ENCODE results near the gene PTPRK. TPM values are rescaled to one million over a fixed set of nuclear protein-coding genes. Genes with fewer than 3 reads are reported as not detected.

The PTPRK gene
- total and polyA plus RNA-seq, 2 of the 8 experiments (the other 6 are each of a cell fraction or from before 2014, with no cell fraction given), result 11.4 to 47.3 TPM

GRCh38 chr6:128358244-128358776, 162.1 kb downstream of the PTPRK start:
- no peak overlapping the region for H4K8ac ChIP-seq (ENCODE audit: extremely low read depth, insufficient read depth, low read length)
- no peak overlapping the region for H2AK5ac ChIP-seq (ENCODE audit: low read depth, low read length)
- H4K5ac ChIP-seq (ENCODE audit: insufficient read length, low read depth, low read length), result no peak overlapping the region
- H2BK12ac ChIP-seq (ENCODE audit: low read depth, low read length), result no peak overlapping the region
- no peak overlapping the region for H3K4me2 ChIP-seq (ENCODE audit: insufficient read depth in 1 of 2, low read depth in 2 of 2, low read length in 2 of 2)
- no peaks in the 10 kb centered on the region for H3K36me3 ChIP-seq (ENCODE audit: control insufficient read depth in 2 of 4, insufficient read depth in 4 of 4, low read length in 3 of 4)
- no peak overlapping the region for H3K14ac ChIP-seq (ENCODE audit: insufficient read length)
- ChIA-PET CTCF (ENCODE audit: partially characterized antibody) (no interaction called here), POLR2A (ENCODE audit: partially characterized antibody) (no interaction called here)
- 64% methylated on average over 3 of the region's 3 CpGs; no CpG with 5 or more reads in 1 of the 2 experiments for WGBS, 2 experiments (ENCODE audit: extremely low coverage in 1 of 2, insufficient coverage in 1 of 2, insufficient read length in 1 of 2, insufficient replicate concordance in 2 of 2, low coverage in 1 of 2, low lambda C conversion rate in 2 of 2, missing lambda C conversion rate in 1 of 2)
- no peak overlapping the region for H3K9ac ChIP-seq (replicated peaks in 1 of 4; ENCODE audit: extremely low read depth in 1 of 4, low read depth in 3 of 4, low read length in 3 of 4)
- H3K23me2 ChIP-seq (ENCODE audit: low read depth, low read length), result no peaks in the 10 kb centered on the region; the same call in 1 of the 2 replicates
- H3K79me2 ChIP-seq (ENCODE audit: control insufficient read depth in 1 of 2, insufficient read depth in 2 of 2, low read length in 2 of 2), result peaks cover 0 to 18% of the 10 kb centered on the region in 2 experiments; a peak in 2 of 4 replicates
- H2AFZ ChIP-seq (ENCODE audit: low read length), result no peak overlapping the region
- H4K20me1 ChIP-seq (replicated peaks in 1 of 2; ENCODE audit: control insufficient read depth in 1 of 2, insufficient read depth in 2 of 2, low read length in 2 of 2), result peaks cover 0 to 1% of the 10 kb centered on the region in 2 experiments
- H3K56ac ChIP-seq (replicated peaks; ENCODE audit: insufficient read length, low read depth, low read length), result no peak overlapping the region
- no peak overlapping the region for H3K27ac ChIP-seq (ENCODE audit: low read depth, low read length)
- H3K9me3 ChIP-seq (ENCODE audit: insufficient read depth in 2 of 2, low read depth in 1 of 2, low read length in 1 of 2), result no peaks in the 10 kb centered on the region
- DNase-seq (ENCODE audit: low read depth in 1 of 2, low spot score in 2 of 2) (no peak), FAIRE-seq (no peak)
- no peak overlapping the region for H3K4me3 ChIP-seq (ENCODE audit: extremely low read depth in 1 of 4, insufficient read depth in 2 of 4, low read depth in 3 of 4, low read length in 4 of 4)
- H2BK5ac ChIP-seq (ENCODE audit: low read depth, low read length), result no peak overlapping the region
- no peaks in the 10 kb centered on the region for H3K79me1 ChIP-seq (ENCODE audit: low read depth, low read length)
- H3K4me1 ChIP-seq (replicated peaks in 1 of 4; ENCODE audit: control insufficient read depth in 3 of 4, insufficient read depth in 4 of 4, low read length in 3 of 4), result no peaks in the 10 kb centered on the region
- no peak overlapping the region for H2BK20ac ChIP-seq (ENCODE audit: low read length)
- no peak overlapping the region for H3K23ac ChIP-seq (ENCODE audit: insufficient read length)
- no peak overlapping the region for H3K4ac ChIP-seq (replicated peaks; ENCODE audit: insufficient read length, low read depth, low read length)
- H3K18ac ChIP-seq (ENCODE audit: extremely low read depth, low read length), result no peak overlapping the region
- H2BK15ac ChIP-seq (ENCODE audit: low read length), result no peak overlapping the region
- H4K91ac ChIP-seq (replicated peaks; ENCODE audit: insufficient read length, low read length), result no peak overlapping the region
- no peak for TF ChIP-seq POU5F1 (IDR thresholded peaks at IDR 0.05; ENCODE audit: low read depth, low read length)
- no peak for TF ChIP-seq TBP (IDR thresholded peaks at IDR 0.05; ENCODE audit: low read depth, low read length)
- TF ChIP-seq TAF1 (IDR thresholded peaks at IDR 0.05; ENCODE audit: low read depth, low read length), result no peak
- TF ChIP-seq SAP30 (IDR thresholded peaks at IDR 0.05; ENCODE audit: insufficient read depth, insufficient replicate concordance, low read length), result no peak
- TF ChIP-seq RXRA (IDR thresholded peaks at IDR 0.05; ENCODE audit: insufficient read depth, low read depth, low read length), result no peak
- TF ChIP-seq SRF (IDR thresholded peaks at IDR 0.05; ENCODE audit: low read depth, low read length), result no peak
- no peak for TF ChIP-seq RNF2 (IDR thresholded peaks at IDR 0.05; ENCODE audit: borderline replicate concordance, low read depth, low read length, missing control alignments, poor library complexity, severe bottlenecking)
- no peak for TF ChIP-seq E2F6 (IDR thresholded peaks at IDR 0.05)
- TF ChIP-seq TCF12 (IDR thresholded peaks at IDR 0.05; ENCODE audit: low read depth, low read length), result no peak
- TF ChIP-seq RBBP5 (IDR thresholded peaks at IDR 0.05; ENCODE audit: borderline replicate concordance, low read depth, low read length), result no peak
- no peak for TF ChIP-seq SIX5 (IDR thresholded peaks at IDR 0.05; ENCODE audit: low read depth, low read length)
- TF ChIP-seq, protein P1, sequence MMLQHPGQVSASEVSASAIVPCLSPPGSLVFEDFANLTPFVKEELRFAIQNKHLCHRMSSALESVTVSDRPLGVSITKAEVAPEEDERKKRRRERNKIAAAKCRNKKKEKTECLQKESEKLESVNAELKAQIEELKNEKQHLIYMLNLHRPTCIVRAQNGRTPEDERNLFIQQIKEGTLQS (IDR thresholded peaks at IDR 0.05; ENCODE audit: insufficient read depth, low read depth, low read length), result no peak
- TF ChIP-seq BRCA1 (IDR thresholded peaks at IDR 0.05; ENCODE audit: low read depth, low read length), result no peak
- no peak overlapping the region for H2BK120ac ChIP-seq (replicated peaks; ENCODE audit: low read depth, low read length)
- H3K27me3 ChIP-seq (replicated peaks in 1 of 4; ENCODE audit: control insufficient read depth in 3 of 4, extremely low read depth in 1 of 4, insufficient read depth in 3 of 4, low read length in 3 of 4), result peaks cover 0 to 1% (median 0%) of the 10 kb centered on the region in 4 experiments; a peak in 1 of 7 replicates
